ACC112 (cell line): ENCODE results near the gene CFAP92.

ENCODE experiments used
- H2AFZ ChIP-seq: fragments of 200-600 bp; sonication (generic); one replicate; pipeline ENCODE4 v1.6.0; 2017; ENCODE audit warnings: antibody characterized with exemption, low read length; ENCODE audit not compliant: unreplicated experiment
- H3K27ac ChIP-seq: fragments of 200-600 bp; sonication (generic); 2 replicates; pipeline ENCODE4 v1.5.1; 2014; ENCODE audit warnings: low read depth, mild to moderate bottlenecking, antibody characterized with exemption, low read length, moderate library complexity
- H3K27me3 ChIP-seq: fragments of 200-600 bp; sonication (generic); 2 replicates; pipeline ENCODE4 v1.6.1; 2014; ENCODE audit warnings: mild to moderate bottlenecking, antibody characterized with exemption, low read length, moderate library complexity, mixed read lengths; ENCODE audit not compliant: insufficient read depth
- H3K36me3 ChIP-seq: fragments of 200-600 bp; sonication (generic); 2 replicates; pipeline ENCODE4 v1.6.1; 2016; ENCODE audit warnings: mild to moderate bottlenecking, antibody characterized with exemption, low read length, moderate library complexity, mixed read lengths; ENCODE audit not compliant: insufficient read depth
- H3K4me1 ChIP-seq: fragments of 200-600 bp; sonication (generic); one replicate; pipeline ENCODE4 v1.6.1; 2016; ENCODE audit warnings: low read length, mixed read lengths; ENCODE audit not compliant: insufficient read depth, unreplicated experiment, control insufficient read depth
- H3K4me3 ChIP-seq: fragments of 200-600 bp; sonication (generic); 2 replicates; pipeline ENCODE4 v1.5.1; 2014; ENCODE audit warnings: mild to moderate bottlenecking, low read depth, low read length
- H3K79me2 ChIP-seq: fragments of 200-600 bp; sonication (generic); one replicate; pipeline ENCODE4 v1.6.0; 2016; ENCODE audit warnings: low read length; ENCODE audit not compliant: control insufficient read depth, unreplicated experiment, insufficient read depth

CFAP92 gene

DNA sequence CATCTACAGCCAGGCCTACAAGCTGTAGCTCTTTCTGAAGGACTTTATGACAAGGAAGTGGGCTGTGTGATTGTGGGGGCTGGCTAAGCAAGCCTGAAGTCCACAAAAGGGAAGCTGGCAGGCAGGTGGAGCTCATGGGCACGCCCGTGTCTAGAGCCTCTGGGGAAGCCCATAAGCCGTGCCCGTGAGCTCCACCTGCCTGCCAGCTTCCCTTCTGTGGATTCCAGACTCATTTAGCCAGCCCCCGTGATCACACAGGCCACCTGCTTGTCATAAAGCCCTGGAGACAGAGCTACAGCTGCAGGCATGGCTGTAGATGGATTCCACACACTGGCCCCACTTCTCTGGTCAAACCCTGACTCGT, 22.5 kb upstream of the CFAP92 start:
- no peaks in the 10 kb centered on the region for H3K36me3 ChIP-seq
- H3K27me3 ChIP-seq, result no peaks in the 10 kb centered on the region
- peaks cover 11% of the 10 kb centered on the region for H3K4me1 ChIP-seq
- H3K4me3 ChIP-seq, result no peak overlapping the region
- no peaks in the 10 kb centered on the region for H3K79me2 ChIP-seq
- H3K27ac ChIP-seq, result no peak overlapping the region
- H2AFZ ChIP-seq, result no peak overlapping the region

DNA sequence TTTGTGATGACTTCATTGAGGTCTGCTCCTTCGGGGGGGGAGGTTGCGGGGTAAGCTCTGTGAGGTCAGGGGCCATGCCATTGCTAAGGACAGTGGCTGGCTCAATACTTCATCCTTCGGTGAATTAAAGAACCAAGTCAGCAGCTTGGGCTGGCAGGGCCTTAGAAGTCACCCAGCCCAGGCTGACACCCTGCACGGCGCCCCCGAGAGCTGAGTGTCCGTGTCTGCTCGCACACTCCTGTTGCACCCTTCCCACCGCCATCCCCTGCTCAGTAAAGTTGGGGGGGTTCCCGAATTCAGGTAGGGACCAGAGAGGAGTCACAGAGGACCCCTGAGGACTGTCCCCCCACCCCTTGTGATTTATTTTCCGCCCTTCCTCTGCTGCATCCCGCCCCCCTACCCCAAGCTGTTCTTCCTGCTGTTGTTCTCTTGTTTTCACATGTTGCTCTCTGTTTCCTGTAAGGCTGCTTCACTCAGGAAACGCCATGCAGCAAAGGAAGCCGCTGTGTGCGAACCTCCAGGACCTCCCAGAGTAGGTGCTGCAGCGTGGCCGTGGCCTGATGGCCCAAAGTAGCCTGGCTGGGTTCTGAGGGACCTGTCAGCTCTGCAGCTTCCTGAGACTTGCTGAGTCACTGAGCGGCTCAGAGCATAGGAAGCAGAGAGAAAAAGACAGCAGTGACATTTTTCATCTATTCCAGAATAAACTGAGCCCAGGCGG, 21.7 kb upstream of the CFAP92 start:
- Histone ChIP-seq H3K79me2 (no peaks in the 10 kb centered on the region), H3K4me3 (no peak overlapping the region), H3K27me3 (no peaks in the 10 kb centered on the region), H3K4me1 (peaks cover 3% of the 10 kb centered on the region), H2AFZ (no peak overlapping the region), H3K27ac (no peak overlapping the region), H3K36me3 (no peaks in the 10 kb centered on the region)

DNA sequence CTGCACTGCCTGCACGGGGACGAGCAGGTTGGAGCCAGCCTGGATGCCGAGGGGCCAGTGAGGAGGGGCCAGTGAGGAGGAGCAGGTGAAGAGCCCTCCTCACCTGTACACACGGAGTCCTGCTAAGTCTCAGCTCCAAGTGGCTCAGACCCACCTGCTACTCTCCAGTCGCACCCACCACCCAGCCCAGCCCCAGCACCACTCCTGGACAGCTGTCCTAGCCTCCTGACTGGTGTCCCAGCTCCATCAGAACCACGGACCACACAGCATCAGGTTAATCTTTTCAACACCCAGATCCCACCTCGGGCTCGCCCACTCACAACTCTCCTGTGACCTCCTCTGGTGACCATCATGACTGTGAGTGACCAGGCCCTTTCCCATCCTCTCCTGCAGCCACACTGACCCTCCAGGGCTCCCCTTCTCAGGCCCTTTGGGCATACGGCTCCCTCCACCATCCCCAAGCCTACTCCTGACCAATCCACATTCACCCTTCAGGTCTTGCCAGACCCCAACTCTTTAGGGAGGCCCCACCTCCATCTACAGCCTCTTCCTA, 21.0 kb upstream of the CFAP92 start:
- Histone ChIP-seq H3K27ac (no peak overlapping the region), H3K36me3 (no peaks in the 10 kb centered on the region), H3K27me3 (no peaks in the 10 kb centered on the region), H2AFZ (no peak overlapping the region), H3K79me2 (no peaks in the 10 kb centered on the region), H3K4me3 (no peak overlapping the region), H3K4me1 (peaks cover 3% of the 10 kb centered on the region)

DNA sequence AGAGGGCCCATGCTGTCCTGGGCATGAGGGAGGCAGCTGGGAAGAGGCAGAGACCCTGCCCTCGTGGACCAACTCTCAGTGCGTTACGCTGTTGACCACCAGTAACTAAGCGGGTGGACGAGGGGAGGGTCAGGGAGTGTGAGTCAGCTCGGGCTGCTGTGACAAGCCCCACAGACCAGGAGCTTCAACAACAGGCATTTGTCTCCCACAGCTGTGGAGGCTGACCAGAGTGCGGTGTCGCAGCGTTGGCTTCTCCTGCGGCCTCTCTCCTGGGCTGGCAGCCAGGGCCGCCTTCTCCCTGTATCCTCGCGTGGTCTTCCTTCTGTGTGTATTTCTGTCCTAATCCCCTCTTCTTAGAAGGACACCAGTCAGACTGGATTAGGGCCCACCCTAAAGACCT, 20.3 kb upstream of the CFAP92 start:
- H2AFZ ChIP-seq, result no peak overlapping the region
- 0 out of 2 replicates have a peak, but pooled peaks cover under 1% of the 10 kb centered on the region for H3K27me3 ChIP-seq
- H3K79me2 ChIP-seq, result no peaks in the 10 kb centered on the region
- no peaks in the 10 kb centered on the region for H3K36me3 ChIP-seq
- no peak overlapping the region for H3K4me3 ChIP-seq
- H3K27ac ChIP-seq, result no peak overlapping the region
- H3K4me1 ChIP-seq, result peaks cover 3% of the 10 kb centered on the region

DNA sequence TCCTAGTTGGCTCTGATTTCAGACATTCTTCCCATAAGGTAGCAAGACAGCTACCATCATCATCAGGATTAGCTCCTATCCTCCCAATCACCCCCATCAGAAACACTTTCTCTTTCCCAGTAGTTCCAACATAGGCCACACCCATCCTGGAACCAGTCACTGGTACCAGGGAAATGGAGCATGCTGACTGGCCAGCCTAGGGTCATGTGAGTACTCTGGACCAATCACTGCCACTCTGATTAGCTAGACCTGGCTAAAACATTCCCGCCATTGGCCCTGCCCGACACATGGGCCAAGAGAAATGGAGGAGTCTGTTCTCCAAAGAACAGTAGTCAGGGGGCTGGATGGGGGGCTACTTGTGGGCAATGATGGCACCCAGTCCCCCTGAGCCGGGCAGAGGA, 19.6 kb upstream of the CFAP92 start:
- Histone ChIP-seq H3K27me3 (peaks cover 3% of the 10 kb centered on the region; the same call in 1 of the 2 replicates), H2AFZ (no peak overlapping the region), H3K79me2 (no peaks in the 10 kb centered on the region), H3K36me3 (no peaks in the 10 kb centered on the region), H3K27ac (no peak overlapping the region), H3K4me3 (no peak overlapping the region), H3K4me1 (peaks cover 3% of the 10 kb centered on the region)

DNA sequence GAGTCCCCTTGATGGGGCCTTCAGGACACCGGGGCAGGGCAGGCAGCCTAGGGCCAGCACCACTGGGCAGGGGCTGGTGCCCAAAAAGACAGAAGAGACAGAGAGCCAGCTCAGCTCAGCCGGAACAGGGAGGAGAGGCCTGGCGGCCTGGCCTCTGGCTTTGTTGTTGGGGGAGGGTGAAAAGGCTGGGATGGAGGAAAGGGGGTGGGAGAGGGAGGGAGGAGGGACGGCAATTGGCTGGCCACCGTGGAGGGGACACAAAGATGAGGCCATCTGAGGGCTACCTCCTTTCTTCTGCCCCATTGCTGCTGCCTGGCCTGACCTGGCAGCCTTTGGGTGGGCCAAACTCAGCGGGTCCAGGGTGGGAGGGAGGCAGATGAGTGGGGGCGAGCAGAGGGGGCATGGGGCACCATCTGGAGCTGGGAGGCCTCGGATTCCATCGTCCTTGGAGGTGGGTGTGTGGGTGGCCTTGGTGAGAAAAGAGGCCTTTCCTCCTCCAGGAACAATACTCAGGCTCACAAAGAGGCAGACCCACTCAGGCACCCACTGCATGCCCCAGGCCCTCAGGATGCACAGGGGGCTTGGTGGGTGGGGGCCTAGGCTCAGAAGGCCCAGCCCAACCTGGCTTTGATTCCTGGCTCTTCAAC, 16.6 kb upstream of the CFAP92 start:
- no peak overlapping the region for H2AFZ ChIP-seq
- H3K27ac ChIP-seq, result no peak overlapping the region
- no peak overlapping the region for H3K4me3 ChIP-seq
- H3K4me1 ChIP-seq, result peaks cover 4% of the 10 kb centered on the region
- no peaks in the 10 kb centered on the region for H3K36me3 ChIP-seq
- H3K27me3 ChIP-seq, result peaks cover 15% of the 10 kb centered on the region; the same call in 1 of the 2 replicates
- no peaks in the 10 kb centered on the region for H3K79me2 ChIP-seq

DNA sequence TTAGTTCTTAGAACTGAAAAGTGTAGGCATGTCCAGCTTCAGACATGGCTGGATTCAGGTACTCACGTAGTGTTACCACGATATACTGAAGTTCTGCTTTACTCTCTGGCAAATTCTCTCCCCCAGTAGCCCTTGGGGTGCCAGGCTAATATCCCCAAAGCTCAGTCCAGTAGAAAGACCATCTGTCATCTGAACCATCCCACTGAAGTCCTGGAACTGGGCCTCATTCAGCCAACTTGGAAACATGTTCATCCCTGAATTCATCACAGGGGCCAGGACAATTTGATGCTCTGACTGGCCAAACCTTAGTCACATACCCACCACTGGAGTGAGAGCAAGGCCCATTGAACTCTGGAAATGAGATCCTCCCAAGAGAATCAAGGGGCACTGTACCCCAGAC, 15.4 kb upstream of the CFAP92 start:
- H3K27ac ChIP-seq, result no peak overlapping the region
- no peak overlapping the region for H3K4me3 ChIP-seq

DNA sequence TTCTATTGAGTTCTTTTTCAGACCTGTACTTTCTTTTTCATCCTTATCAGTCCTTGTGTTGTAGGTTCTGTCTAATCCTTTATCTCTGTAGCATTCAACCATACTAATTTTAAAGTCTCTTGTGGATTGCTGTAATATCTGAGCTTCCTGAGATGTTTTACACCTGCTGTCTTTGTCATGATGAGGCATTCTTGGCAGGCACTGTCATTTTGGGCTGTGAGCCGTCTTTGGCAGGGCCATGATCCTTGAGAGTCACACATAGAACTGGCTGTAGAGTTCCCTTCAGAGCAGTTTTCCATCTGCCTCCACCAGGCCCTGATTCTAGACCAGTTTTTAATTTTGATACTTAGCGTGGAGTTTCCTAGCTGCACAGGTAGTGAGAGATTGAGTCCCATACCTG, 13.9 kb upstream of the CFAP92 start:
- Histone ChIP-seq H3K27me3 (peaks cover 23% of the 10 kb centered on the region), H3K4me3 (no peak overlapping the region), H3K36me3 (no peaks in the 10 kb centered on the region), H3K27ac (no peak overlapping the region), H3K79me2 (no peaks in the 10 kb centered on the region), H2AFZ (no peak overlapping the region), H3K4me1 (peaks cover 6% of the 10 kb centered on the region)

More for the DNA sequence above, 15.4 kb upstream of the CFAP92 start:
- Histone ChIP-seq H3K4me1 (peaks cover 6% of the 10 kb centered on the region), H3K27me3 (peaks cover 15% of the 10 kb centered on the region; the same call in 1 of the 2 replicates), H2AFZ (no peak overlapping the region), H3K79me2 (no peaks in the 10 kb centered on the region), H3K36me3 (no peaks in the 10 kb centered on the region)

DNA sequence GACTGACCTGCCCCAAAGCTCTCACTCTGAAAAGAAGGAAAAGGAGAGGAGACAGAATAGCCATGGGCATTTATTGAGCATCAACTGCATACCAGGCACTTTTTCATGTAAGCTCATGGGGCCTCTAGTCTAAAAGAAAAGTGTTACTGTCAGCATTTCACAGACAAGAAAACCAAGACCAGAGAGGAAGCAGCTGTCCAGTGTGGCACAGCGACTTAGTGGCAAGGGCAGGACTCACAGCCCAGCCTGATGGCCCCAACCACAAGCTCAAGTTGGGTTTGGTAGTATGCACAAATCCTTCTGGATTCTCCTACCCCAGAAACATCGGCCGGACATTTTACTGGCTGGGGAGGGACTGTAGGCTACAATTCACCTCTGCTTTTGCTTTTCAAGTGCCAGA, 13.0 kb upstream of the CFAP92 start:
- H3K27ac ChIP-seq, result no peak overlapping the region
- H3K27me3 ChIP-seq, result peaks cover 32% of the 10 kb centered on the region
- H3K36me3 ChIP-seq, result no peaks in the 10 kb centered on the region

DNA sequence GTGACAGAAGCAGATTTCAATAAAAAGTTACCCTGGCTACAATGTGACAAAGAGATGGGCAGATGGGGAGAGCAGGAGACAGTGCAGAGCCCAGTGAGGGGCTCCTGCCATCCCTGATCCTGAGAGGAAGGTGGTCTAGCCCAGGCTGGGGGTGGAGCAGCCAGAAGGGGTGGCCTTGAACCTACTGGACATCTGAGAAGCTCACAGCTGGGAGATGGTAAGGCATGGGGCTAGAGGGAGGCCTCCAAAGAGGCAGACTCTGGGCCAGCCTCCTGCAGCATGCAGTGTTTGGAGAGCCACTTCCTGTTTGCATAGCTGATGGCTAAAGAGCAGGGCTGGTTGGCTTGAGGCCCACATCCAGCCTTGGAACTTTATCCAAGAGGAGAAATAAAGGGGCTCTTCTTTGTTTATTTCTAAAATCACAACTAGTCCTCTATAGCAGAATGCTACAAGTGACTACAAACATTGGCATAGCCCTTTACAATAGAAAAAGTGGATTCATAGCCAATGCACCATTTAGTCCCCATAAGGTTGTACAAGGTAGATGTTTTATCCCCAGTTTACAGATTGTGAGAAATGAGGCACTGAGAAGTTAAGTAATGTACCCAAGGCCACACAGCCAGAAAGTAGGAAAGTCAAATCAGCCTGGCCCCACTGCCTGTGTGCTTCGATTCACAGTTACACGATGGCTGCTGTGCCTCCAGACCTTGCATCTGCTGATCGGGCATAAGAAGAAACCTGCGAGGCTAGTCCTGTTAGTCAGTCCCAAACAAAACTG, 11.8 kb upstream of the CFAP92 start:
- Histone ChIP-seq H2AFZ (no peak overlapping the region), H3K27me3 (peaks cover 44% of the 10 kb centered on the region), H3K4me3 (no peak overlapping the region), H3K36me3 (no peaks in the 10 kb centered on the region), H3K79me2 (no peaks in the 10 kb centered on the region), H3K4me1 (peaks cover 6% of the 10 kb centered on the region), H3K27ac (no peak overlapping the region)

More for the DNA sequence above, 13.0 kb upstream of the CFAP92 start:
- Histone ChIP-seq H2AFZ (no peak overlapping the region), H3K4me1 (peaks cover 6% of the 10 kb centered on the region), H3K79me2 (no peaks in the 10 kb centered on the region), H3K4me3 (no peak overlapping the region)
